GM23338 (cell line): ENCODE results near the gene VAMP7. TPM values are rescaled to one million over a fixed set of nuclear protein-coding genes. Genes with fewer than 3 reads are reported as not detected.

ENCODE experiments used
- ATAC-seq: fragments of 200-7000 bp; cut with Tn5 transposase; 3 replicates; pipeline ENCODE4 v1.9.1; 2020
- DNase-seq: peaks from one replicate; pipeline ENCODE4 v3.0.0-alpha.2; 2015; ENCODE audit warnings: low spot score
- H2AFZ ChIP-seq: fragments of 200-600 bp; sonication (generic); 2 replicates; pipeline ENCODE4 v1.8.0; 2016; ENCODE audit warnings: antibody characterized with exemption, mild to moderate bottlenecking, moderate library complexity
- H3F3A ChIP-seq: fragments of 200-600 bp; sonication (generic); replicated peaks from 2 replicates; pipeline ENCODE4 v1.8.0; 2017; ENCODE audit warnings: antibody characterized with exemption, mixed run types, low read depth
- H3K27ac ChIP-seq: fragments of 200-600 bp; sonication (generic); 2 replicates; pipeline ENCODE4 v1.6.1; 2016; ENCODE audit warnings: low read depth
- H3K27me3 ChIP-seq: fragments of 200-600 bp; sonication (generic); 2 replicates; pipeline ENCODE4 v1.8.0; 2016; ENCODE audit warnings: mild to moderate bottlenecking, mixed run types, moderate library complexity; ENCODE audit not compliant: insufficient read depth
- H3K36me3 ChIP-seq: fragments of 200-600 bp; sonication (generic); 2 replicates; pipeline ENCODE4 v1.8.0; 2016; ENCODE audit warnings: mild to moderate bottlenecking; ENCODE audit not compliant: insufficient read depth
- H3K4me1 ChIP-seq: fragments of 200-600 bp; sonication (generic); 2 replicates; pipeline ENCODE4 v1.8.0; 2016; ENCODE audit warnings: mild to moderate bottlenecking, moderate library complexity; ENCODE audit not compliant: insufficient read depth
- H3K4me2 ChIP-seq: fragments of 200-600 bp; sonication (generic); 2 replicates; pipeline ENCODE4 v1.7.1; 2017; ENCODE audit warnings: mixed run types
- H3K4me3 ChIP-seq: fragments of 200-600 bp; sonication (generic); 2 replicates; pipeline ENCODE4 v1.6.1; 2016; ENCODE audit warnings: mixed run types
- H3K79me2 ChIP-seq: fragments of 200-600 bp; sonication (generic); replicated peaks from 2 replicates; pipeline ENCODE4 v1.8.0; 2017; ENCODE audit warnings: mild to moderate bottlenecking; ENCODE audit not compliant: insufficient read depth
- H3K9me2 ChIP-seq: fragments of 200-600 bp; sonication (generic); 2 replicates; pipeline ENCODE4 v1.8.0; 2017; ENCODE audit not compliant: insufficient read depth
- H4K20me1 ChIP-seq: fragments of 200-600 bp; sonication (generic); replicated peaks from 2 replicates; pipeline ENCODE4 v1.8.0; 2017; ENCODE audit warnings: mild to moderate bottlenecking; ENCODE audit not compliant: insufficient read depth
- H3K27ac Mint-ChIP-seq: 2 replicates; pipeline ENCODE4 v1.8.0; 2020; ENCODE audit warnings: inconsistent platforms, mild to moderate bottlenecking, moderate library complexity, mixed read lengths
- H3K27me3 Mint-ChIP-seq: 3 replicates; pipeline ENCODE4 v1.8.0; 2022; ENCODE audit warnings: low read depth, mild to moderate bottlenecking, moderate library complexity, mixed read lengths, inconsistent platforms; ENCODE audit not compliant: insufficient read depth, poor library complexity
- H3K36me3 Mint-ChIP-seq: 3 replicates; pipeline ENCODE4 v1.8.0; 2021; ENCODE audit warnings: low read depth, mild to moderate bottlenecking, inconsistent platforms, moderate library complexity, mixed read lengths
- H3K4me1 Mint-ChIP-seq: 3 replicates; pipeline ENCODE4 v1.8.0; 2020; ENCODE audit warnings: mild to moderate bottlenecking, inconsistent platforms, mixed read lengths
- H3K4me3 Mint-ChIP-seq: 3 replicates; pipeline ENCODE4 v1.8.0; 2021; ENCODE audit warnings: moderate library complexity, mild to moderate bottlenecking, inconsistent platforms, mixed read lengths
- H3K9me3 Mint-ChIP-seq: 3 replicates; pipeline ENCODE4 v1.8.0; 2020; ENCODE audit warnings: moderate library complexity, mild to moderate bottlenecking, inconsistent platforms, mixed read lengths
- ETS1 ChIP-seq: IDR thresholded peaks from 2 replicates; pipeline ENCODE4 v1.6.1; 2016; ENCODE audit warnings: antibody characterized with exemption
- EZH2phosphoT487 ChIP-seq: fragments of 200-600 bp; sonication (generic); IDR thresholded peaks from one replicate; pipeline ENCODE4 v1.8.1; 2018; ENCODE audit warnings: antibody characterized with exemption; ENCODE audit not compliant: unreplicated experiment
- JUNB ChIP-seq: IDR thresholded peaks from one replicate; pipeline ENCODE4 v1.6.1; 2016; ENCODE audit warnings: antibody characterized with exemption; ENCODE audit not compliant: unreplicated experiment
- NANOG ChIP-seq: IDR thresholded peaks from 2 replicates; pipeline ENCODE4 v1.6.1; 2016; ENCODE audit warnings: antibody characterized with exemption, borderline replicate concordance
- POLR2AphosphoS5 ChIP-seq: IDR thresholded peaks from 2 replicates; pipeline ENCODE4 v1.6.1; 2016; ENCODE audit warnings: antibody characterized with exemption, low read depth
- STAT1 ChIP-seq: IDR thresholded peaks from one replicate; pipeline ENCODE4 v1.6.1; 2016; ENCODE audit warnings: antibody characterized with exemption; ENCODE audit not compliant: unreplicated experiment
- ZNF114 ChIP-seq: fragments of 250-450 bp; sonication (Bioruptor Pico); IDR thresholded peaks from 2 replicates; pipeline ENCODE4 v1.5.0; 2020; ENCODE audit warnings: mild to moderate bottlenecking, moderate library complexity
- ZNF462 ChIP-seq: fragments of 250-450 bp; sonication (Bioruptor Pico); IDR thresholded peaks from 2 replicates; pipeline ENCODE4 v1.5.0; 2020; ENCODE audit warnings: mild to moderate bottlenecking, moderate library complexity
- polyA plus RNA-seq: library from polyadenylated mRNA; unstranded; fragments of >200 nt; fragmentation: Nextera tagmentation; extraction: Ambion mirVana; gene quantifications from 2 replicates; pipeline ENCODE4 v1.2.1, GENCODE V29; 2016
- total RNA-seq: library from RNA; depleted of rRNA; stranded (reverse); fragments of >200 nt; shearing (Covaris generic); gene quantifications from 2 replicates; pipeline ENCODE4 v1.2.3, GENCODE V29; 2014

Gene VAMP7
- total and polyA plus RNA-seq, 2 experiments from 2014 or later = 14.0 to 22.7 TPM

GRCh38 chrX:155873188-155873587 lies 8.0 kb upstream of the VAMP7 start:
- Mint-ChIP-seq H3K27ac (no peak overlapping the region), H3K4me1 (no peaks in the 10 kb centered on the region), H3K9me3 (peaks cover 70% of the 10 kb centered on the region), H3K36me3 (peaks cover 7% of the 10 kb centered on the region), H3K4me3 (no peak overlapping the region), H3K27me3 (no peaks in the 10 kb centered on the region)
- Histone ChIP-seq H3K4me2 (no peak overlapping the region), H3K27ac (no peak overlapping the region), H3K9me2 (peaks cover 6% of the 10 kb centered on the region; the same call in 1 of the 2 replicates), H3K79me2 (no peaks in the 10 kb centered on the region), H3K4me3 (no peak overlapping the region), H4K20me1 (no peaks in the 10 kb centered on the region), H3K27me3 (no peaks in the 10 kb centered on the region), H3K36me3 (no peaks in the 10 kb centered on the region), H3K4me1 (no peaks in the 10 kb centered on the region), H2AFZ (no peak overlapping the region), H3F3A (no peaks in the 10 kb centered on the region)
- no peak for ATAC-seq
- DNase-seq = no peak
- TF ChIP-seq ZNF114 (CRISPR knock-in tag) (no peak), JUNB (no peak), ETS1 (no peak), EZH2phosphoT487 (no peak), NANOG (no peak), POLR2AphosphoS5 (no peak), STAT1 (no peak)

GRCh38 chrX:155874571-155875244 lies 6.4 kb upstream of the VAMP7 start:
- Mint-ChIP-seq H3K4me3 (no peak overlapping the region), H3K4me1 (no peaks in the 10 kb centered on the region), H3K36me3 (peaks cover 3% of the 10 kb centered on the region; the same call in 1 of the 3 replicates), H3K27me3 (no peaks in the 10 kb centered on the region), H3K27ac (no peak overlapping the region), H3K9me3 (peaks cover 67% of the 10 kb centered on the region)
- H3K36me3 ChIP-seq = no peaks in the 10 kb centered on the region
- peaks cover under 1% of the 10 kb centered on the region; the same call in 1 of the 2 replicates for H3K9me2 ChIP-seq
- peak overlapping the region; percentile 38; the same call in 1 of the 2 replicates for H2AFZ ChIP-seq
- no peaks in the 10 kb centered on the region for H3K4me1 ChIP-seq
- ATAC-seq (0 out of 3 replicates have a peak, but pooled peaks have one; percentile 31), DNase-seq (peak; percentile 6)
- no peak overlapping the region for H3K4me2 ChIP-seq
- H3F3A ChIP-seq = no peaks in the 10 kb centered on the region
- H3K27ac ChIP-seq = no peak overlapping the region
- no peaks in the 10 kb centered on the region for H3K79me2 ChIP-seq
- H3K4me3 ChIP-seq = no peak overlapping the region
- H3K27me3 ChIP-seq = no peaks in the 10 kb centered on the region
- TF ChIP-seq JUNB (no peak), ZNF462 (no peak)
- no peaks in the 10 kb centered on the region for H4K20me1 ChIP-seq
